WERI-Rb-1 (cell line): ENCODE results near the gene HOXB2.

Source experiments
- DNase-seq: peaks from one replicate; pipeline ENCODE4 v3.0.0-alpha.2; 2020
- H3K27ac ChIP-seq: fragments of 250-450 bp; sonication (Bioruptor Pico); 2 replicates; pipeline ENCODE4 v1.5.1; 2020; ENCODE audit warnings: mild to moderate bottlenecking, moderate library complexity
- H3K27me3 ChIP-seq: fragments of 250-450 bp; sonication (Bioruptor Pico); 2 replicates; pipeline ENCODE4 v1.5.1; 2021; ENCODE audit warnings: mild to moderate bottlenecking, low read depth, moderate library complexity; ENCODE audit not compliant: insufficient read depth, severe bottlenecking
- H3K36me3 ChIP-seq: fragments of 250-450 bp; sonication (Bioruptor Pico); 2 replicates; pipeline ENCODE4 v1.5.1; 2020; ENCODE audit warnings: mild to moderate bottlenecking, moderate library complexity
- H3K4me3 ChIP-seq: 2 replicates; pipeline ENCODE4 v1.5.1; 2011; ENCODE audit warnings: low read depth, mild to moderate bottlenecking, control low read depth, low read length
- H3K9me3 ChIP-seq: fragments of 250-450 bp; sonication (Bioruptor Pico); 2 replicates; pipeline ENCODE4 v1.5.1; 2021; ENCODE audit warnings: mild to moderate bottlenecking, moderate library complexity; ENCODE audit not compliant: severe bottlenecking
- CTCF ChIP-seq: IDR thresholded peaks from 2 replicates; pipeline ENCODE4 v1.5.1; 2011; ENCODE audit warnings: low read depth, mild to moderate bottlenecking, control low read depth, inconsistent platforms, low read length

The HOXB2 gene

DNA sequence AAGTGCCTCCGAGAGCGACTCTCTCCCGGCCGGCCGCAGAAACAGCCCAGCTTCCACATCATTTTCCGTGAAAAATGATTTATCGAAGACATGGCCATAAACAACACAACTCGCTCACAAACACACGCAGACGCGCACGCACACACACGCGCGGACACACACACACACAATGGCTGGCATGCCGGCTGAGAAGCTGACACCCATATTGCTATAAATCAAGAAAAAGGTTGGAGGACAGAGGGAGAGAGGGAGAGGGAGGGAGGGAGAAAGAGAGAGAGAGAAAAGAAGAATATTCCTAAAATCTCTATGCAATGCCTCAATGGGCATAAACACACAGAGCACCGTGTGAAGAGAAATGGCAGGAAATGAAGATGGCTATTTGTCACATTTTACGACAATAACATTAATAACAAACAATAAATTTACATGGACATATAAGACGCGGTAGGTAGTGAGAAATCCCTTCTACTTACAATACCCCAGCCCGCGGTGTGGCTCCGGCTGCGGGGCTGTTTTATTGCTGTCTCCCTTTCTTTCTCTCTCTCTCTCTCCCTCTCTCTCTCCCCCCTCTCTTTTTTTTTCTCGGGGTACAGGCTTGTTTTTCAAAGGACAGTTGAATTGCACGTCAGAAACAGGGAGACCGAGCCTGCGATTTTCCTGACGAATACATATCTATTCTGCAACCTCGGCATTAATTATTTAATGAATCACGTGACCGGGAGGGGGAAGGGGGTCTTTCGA, 23.8 kb upstream of the HOXB2 start:
- H3K27ac ChIP-seq: no peak overlapping the region
- H3K4me3 ChIP-seq: no peak overlapping the region
- DNase-seq: no peak
- H3K36me3 ChIP-seq: no peaks in the 10 kb centered on the region
- peaks cover 2% of the 10 kb centered on the region for H3K9me3 ChIP-seq
- H3K27me3 ChIP-seq: peaks cover 97% of the 10 kb centered on the region
- no peak for TF ChIP-seq CTCF

DNA sequence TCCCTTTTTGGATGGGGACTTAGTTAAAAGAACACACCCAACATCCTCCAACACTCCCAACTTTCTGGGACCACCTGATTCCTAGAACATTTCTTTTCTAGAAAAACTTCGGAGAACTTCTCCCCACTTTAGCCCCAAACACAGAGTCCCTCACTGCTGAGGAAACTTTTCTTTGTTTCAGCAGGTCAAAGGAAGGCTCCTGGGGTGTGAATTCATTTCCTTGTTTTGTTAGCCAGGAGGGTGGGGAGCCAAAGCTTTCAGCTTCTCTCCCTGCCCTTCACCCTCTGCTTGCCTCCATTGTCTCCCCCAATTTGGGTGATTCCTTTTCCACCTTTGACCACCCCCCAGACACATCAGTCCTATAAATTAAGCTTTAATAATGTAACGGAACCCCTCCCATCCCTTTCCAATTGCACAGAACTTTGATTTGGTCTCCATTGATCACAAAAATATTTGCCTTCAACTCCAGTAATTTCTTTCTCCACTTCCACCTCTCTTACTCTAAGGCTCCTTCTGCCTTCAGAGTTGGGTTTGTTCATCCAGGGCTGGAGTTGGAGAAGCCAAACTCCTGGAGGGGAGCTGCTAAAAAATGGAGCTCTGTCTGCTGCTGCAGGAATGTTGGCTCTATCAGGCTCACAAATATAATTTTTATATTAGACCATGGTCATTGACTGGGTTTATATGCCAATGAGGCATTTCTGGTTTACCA, 22.9 kb upstream of the HOXB2 start:
- H3K27ac ChIP-seq: no peak overlapping the region
- TF ChIP-seq CTCF: no peak
- peaks cover 97% of the 10 kb centered on the region for H3K27me3 ChIP-seq
- no peak overlapping the region for H3K4me3 ChIP-seq
- no peaks in the 10 kb centered on the region for H3K36me3 ChIP-seq
- peaks cover 2% of the 10 kb centered on the region for H3K9me3 ChIP-seq
- no peak for DNase-seq

GRCh38 chr17:48567209-48567608, 22.3 kb upstream of the HOXB2 start:
- Histone ChIP-seq H3K36me3 (no peaks in the 10 kb centered on the region), H3K4me3 (no peak overlapping the region), H3K9me3 (peaks cover 2% of the 10 kb centered on the region), H3K27me3 (peaks cover 97% of the 10 kb centered on the region), H3K27ac (no peak overlapping the region)
- DNase-seq: no peak
- no peak for TF ChIP-seq CTCF

GRCh38 chr17:48566717-48567116, 21.8 kb upstream of the HOXB2 start:
- peaks cover 2% of the 10 kb centered on the region for H3K9me3 ChIP-seq
- peaks cover 97% of the 10 kb centered on the region for H3K27me3 ChIP-seq
- H3K27ac ChIP-seq: no peak overlapping the region
- no peak overlapping the region for H3K4me3 ChIP-seq
- no peak for TF ChIP-seq CTCF
- no peak for DNase-seq
- H3K36me3 ChIP-seq: no peaks in the 10 kb centered on the region

GRCh38 chr17:48565925-48566710, 21.2 kb upstream of the HOXB2 start:
- H3K9me3 ChIP-seq: peaks cover 2% of the 10 kb centered on the region
- H3K27ac ChIP-seq: no peak overlapping the region
- H3K4me3 ChIP-seq: no peak overlapping the region
- no peak for DNase-seq
- H3K27me3 ChIP-seq: peaks cover 97% of the 10 kb centered on the region
- no peak for TF ChIP-seq CTCF
- no peaks in the 10 kb centered on the region for H3K36me3 ChIP-seq
